ENCODE results near the gene ANKRD13B. TPM values are rescaled to one million over a fixed set of nuclear protein-coding genes. Genes with fewer than 3 reads are reported as not detected.
A peak's percentile ranks its signal among the peaks of the same experiment; 100 is the strongest.

The ANKRD13B gene
- total RNA-seq, 1 donor from 2014 or later: 2.8 TPM

DNA sequence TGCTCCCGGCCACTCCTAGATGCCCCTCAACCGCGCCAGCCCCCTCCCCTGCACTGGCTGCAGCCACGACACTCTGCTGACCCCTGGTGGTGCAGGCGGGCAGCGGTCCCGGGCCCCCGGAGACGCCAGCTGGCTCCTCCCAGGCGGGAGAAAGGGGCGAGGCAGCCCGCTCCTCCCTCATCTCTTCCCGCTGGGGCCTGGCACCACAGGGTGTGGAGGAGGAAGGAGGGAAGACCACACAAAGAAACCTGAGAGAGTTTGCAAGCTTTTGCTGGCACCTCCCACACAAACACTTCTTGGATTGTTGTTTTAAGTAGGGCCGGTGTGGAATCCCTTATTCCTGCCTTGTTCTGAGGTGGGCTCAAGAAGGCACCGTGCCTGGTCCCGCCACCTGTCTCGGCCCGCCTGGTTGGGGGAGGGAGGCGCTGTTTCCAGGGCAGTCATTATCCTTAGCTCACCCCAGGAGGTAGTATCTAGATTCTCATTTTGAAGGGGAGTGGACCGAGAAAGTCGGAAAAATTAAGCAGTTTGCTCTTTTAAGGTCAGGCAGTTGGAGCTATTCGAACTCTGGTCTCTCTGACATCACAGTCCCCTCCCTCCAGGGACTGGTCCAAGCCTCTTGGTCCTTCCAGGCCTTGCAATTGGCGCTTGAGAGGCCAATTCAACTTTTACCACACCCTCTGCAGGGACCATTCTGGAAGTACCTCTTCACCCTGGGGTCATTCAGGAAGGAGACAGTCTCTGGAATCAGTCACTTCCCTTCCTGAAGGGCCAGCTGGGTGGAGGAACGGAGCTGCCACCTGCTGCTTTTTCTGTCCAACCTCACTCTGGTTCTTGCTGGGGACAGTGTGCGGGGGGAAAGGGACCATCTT lies 959 bp upstream of the ANKRD13B start:
- no peaks in the 10 kb centered on the region for H3K36me3 ChIP-seq
- peaks cover 62% of the 10 kb centered on the region for H3K4me1 ChIP-seq
- peak overlapping the region; percentile 95 for H2AFZ ChIP-seq (replicated peaks)
- H3K27me3 ChIP-seq: no peaks in the 10 kb centered on the region
- H3K27ac ChIP-seq: no peak overlapping the region
- H4K20me1 ChIP-seq (ENCODE audit: low read depth): peaks cover 52% of the 10 kb centered on the region
- H3K79me2 ChIP-seq (ENCODE audit: low read depth): peaks cover 32% of the 10 kb centered on the region
- peak overlapping the region; percentile 57 for H3K4me3 ChIP-seq
- TF ChIP-seq CTCF (IDR thresholded peaks at IDR 0.05): peak; percentile 92
- TF ChIP-seq EZH2phosphoT487 (IDR thresholded peaks at IDR 0.05): no peak
- H3K9ac ChIP-seq: no peak overlapping the region
- H3K27me3 Mint-ChIP-seq (ENCODE audit: insufficient read depth, low read depth): peaks cover 11% of the 10 kb centered on the region
- H3K4me1 Mint-ChIP-seq: peaks cover 56% of the 10 kb centered on the region
- peak overlapping the region; percentile 93 for H3K4me3 Mint-ChIP-seq
- H3K9me3 ChIP-seq (ENCODE audit: low read depth): no peaks in the 10 kb centered on the region
- H3K4me2 ChIP-seq: peak overlapping the region; percentile 77
- peak overlapping the region; percentile 72 for H3K27ac Mint-ChIP-seq
- no peaks in the 10 kb centered on the region for H3K36me3 Mint-ChIP-seq
- H3K9me3 Mint-ChIP-seq: no peaks in the 10 kb centered on the region
- H3F3A ChIP-seq (ENCODE audit: low read depth): peaks cover 39% of the 10 kb centered on the region
- DNase-seq (ENCODE audit: low spot score): peak; percentile 96

GRCh38 chr17:29593591-29594518 lies 923 bp downstream of the ANKRD13B start:
- H3K36me3 ChIP-seq: no peaks in the 10 kb centered on the region
- H3K4me3 ChIP-seq: peak overlapping the region; percentile 71
- Mint-ChIP-seq H3K36me3 (no peaks in the 10 kb centered on the region), H3K27me3 (ENCODE audit: insufficient read depth, low read depth) (peaks cover 13% of the 10 kb centered on the region), H3K4me3 (peak overlapping the region; percentile 86), H3K9me3 (no peaks in the 10 kb centered on the region), H3K27ac (no peak overlapping the region), H3K4me1 (peaks cover 57% of the 10 kb centered on the region)
- no peak overlapping the region for H3K9ac ChIP-seq
- H3K9me3 ChIP-seq (ENCODE audit: low read depth): no peaks in the 10 kb centered on the region
- peak overlapping the region; percentile 98 for H3K4me2 ChIP-seq
- H3K27ac ChIP-seq: no peak overlapping the region
- TF ChIP-seq CTCF (IDR thresholded peaks at IDR 0.05) (peak; percentile 42), EZH2phosphoT487 (IDR thresholded peaks at IDR 0.05) (no peak)
- H3K4me1 ChIP-seq: peaks cover 66% of the 10 kb centered on the region
- H2AFZ ChIP-seq (replicated peaks): peak overlapping the region; percentile 79
- H3K27me3 ChIP-seq: no peaks in the 10 kb centered on the region
- peak; percentile 89 for DNase-seq (ENCODE audit: low spot score)
- H3K79me2 ChIP-seq (ENCODE audit: low read depth): peaks cover 23% of the 10 kb centered on the region
- peaks cover 58% of the 10 kb centered on the region for H3F3A ChIP-seq (ENCODE audit: low read depth)
- peaks cover 36% of the 10 kb centered on the region for H4K20me1 ChIP-seq (ENCODE audit: low read depth)

DNA sequence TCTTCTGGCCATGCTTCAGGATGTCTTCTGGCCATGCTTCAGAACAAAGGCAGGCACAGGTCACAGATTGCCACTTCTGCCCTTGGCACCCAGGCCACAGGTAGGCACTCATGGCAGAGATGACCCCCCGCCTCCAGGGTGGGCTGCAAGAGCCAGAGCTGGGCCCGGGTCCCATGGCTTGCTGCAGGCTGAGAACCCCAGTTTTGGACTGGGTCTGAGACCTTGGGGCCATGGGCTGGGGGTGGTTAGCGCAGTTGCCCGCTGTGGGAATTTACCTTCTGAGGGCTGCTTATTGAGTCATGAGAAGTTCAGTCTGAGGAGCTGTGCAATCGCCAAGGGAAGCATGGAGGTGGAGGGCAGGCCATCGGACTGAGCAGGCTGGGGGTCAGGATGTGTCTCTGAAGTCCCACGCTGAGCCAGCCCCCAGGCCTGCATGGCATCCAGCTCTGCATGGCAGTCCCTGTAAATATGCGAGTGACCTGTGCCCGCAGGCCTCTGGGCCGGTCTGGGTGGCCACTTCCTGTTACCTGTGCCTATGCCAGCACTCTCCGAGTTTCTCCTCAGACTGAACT lies 1.7 kb downstream of the ANKRD13B start:
- peaks cover 72% of the 10 kb centered on the region for H3K4me1 ChIP-seq
- H3K27ac Mint-ChIP-seq: no peak overlapping the region
- H3K36me3 ChIP-seq: no peaks in the 10 kb centered on the region
- peaks cover 62% of the 10 kb centered on the region for H3K4me1 Mint-ChIP-seq
- H3K27me3 ChIP-seq: no peaks in the 10 kb centered on the region
- peaks cover 34% of the 10 kb centered on the region for H4K20me1 ChIP-seq (ENCODE audit: low read depth)
- H3K9me3 ChIP-seq (ENCODE audit: low read depth): no peaks in the 10 kb centered on the region
- no peak for TF ChIP-seq EZH2phosphoT487 (IDR thresholded peaks at IDR 0.05)
- TF ChIP-seq EZH2 (IDR thresholded peaks at IDR 0.05): no peak
- TF ChIP-seq CTCF (IDR thresholded peaks at IDR 0.05): no peak
- H3K9me3 Mint-ChIP-seq: no peaks in the 10 kb centered on the region
- H3K4me3 ChIP-seq: peak overlapping the region; percentile 71
- no peaks in the 10 kb centered on the region for H3K36me3 Mint-ChIP-seq
- DNase-seq (ENCODE audit: low spot score): no peak
- H3K4me2 ChIP-seq: peak overlapping the region; percentile 98
- no peak overlapping the region for H3K9ac ChIP-seq
- peaks cover 14% of the 10 kb centered on the region for H3K27me3 Mint-ChIP-seq (ENCODE audit: insufficient read depth, low read depth)
- H3K4me3 Mint-ChIP-seq: peak overlapping the region; percentile 86
- H3K79me2 ChIP-seq (ENCODE audit: low read depth): peaks cover 29% of the 10 kb centered on the region
- H3K27ac ChIP-seq: no peak overlapping the region
- H3F3A ChIP-seq (ENCODE audit: low read depth): peaks cover 58% of the 10 kb centered on the region
- H2AFZ ChIP-seq (replicated peaks): no peak overlapping the region
